Measurements from ENCODE around the gene CDH15.

- TF ChIP-seq, protein P1, sequence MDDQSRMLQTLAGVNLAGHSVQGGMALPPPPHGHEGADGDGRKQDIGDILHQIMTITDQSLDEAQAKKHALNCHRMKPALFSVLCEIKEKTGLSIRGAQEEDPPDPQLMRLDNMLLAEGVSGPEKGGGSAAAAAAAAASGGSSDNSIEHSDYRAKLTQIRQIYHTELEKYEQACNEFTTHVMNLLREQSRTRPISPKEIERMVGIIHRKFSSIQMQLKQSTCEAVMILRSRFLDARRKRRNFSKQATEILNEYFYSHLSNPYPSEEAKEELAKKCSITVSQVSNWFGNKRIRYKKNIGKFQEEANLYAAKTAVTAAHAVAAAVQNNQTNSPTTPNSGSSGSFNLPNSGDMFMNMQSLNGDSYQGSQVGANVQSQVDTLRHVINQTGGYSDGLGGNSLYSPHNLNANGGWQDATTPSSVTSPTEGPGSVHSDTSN (CRISPR knock-in tag; IDR thresholded peaks at IDR 0.05), result no peak
- TF ChIP-seq WT1 (tag by site-specific recombination; IDR thresholded peaks at IDR 0.05) (no peak), ZNF426 (tag by site-specific recombination; IDR thresholded peaks at IDR 0.05) (no peak), ZNF416 (tag by site-specific recombination; IDR thresholded peaks at IDR 0.05) (no peak), YY1 (tag by site-specific recombination; IDR thresholded peaks at IDR 0.05) (no peak), ZNF704 (tag by site-specific recombination; IDR thresholded peaks at IDR 0.05) (no peak), ZNF501 (tag by site-specific recombination; IDR thresholded peaks at IDR 0.05) (no peak), ATF2 (tag by site-specific recombination; IDR thresholded peaks at IDR 0.05; ENCODE audit: low read depth) (no peak), ZBTB6 (tag by site-specific recombination; IDR thresholded peaks at IDR 0.05) (no peak)
- TF ChIP-seq, protein P2, sequence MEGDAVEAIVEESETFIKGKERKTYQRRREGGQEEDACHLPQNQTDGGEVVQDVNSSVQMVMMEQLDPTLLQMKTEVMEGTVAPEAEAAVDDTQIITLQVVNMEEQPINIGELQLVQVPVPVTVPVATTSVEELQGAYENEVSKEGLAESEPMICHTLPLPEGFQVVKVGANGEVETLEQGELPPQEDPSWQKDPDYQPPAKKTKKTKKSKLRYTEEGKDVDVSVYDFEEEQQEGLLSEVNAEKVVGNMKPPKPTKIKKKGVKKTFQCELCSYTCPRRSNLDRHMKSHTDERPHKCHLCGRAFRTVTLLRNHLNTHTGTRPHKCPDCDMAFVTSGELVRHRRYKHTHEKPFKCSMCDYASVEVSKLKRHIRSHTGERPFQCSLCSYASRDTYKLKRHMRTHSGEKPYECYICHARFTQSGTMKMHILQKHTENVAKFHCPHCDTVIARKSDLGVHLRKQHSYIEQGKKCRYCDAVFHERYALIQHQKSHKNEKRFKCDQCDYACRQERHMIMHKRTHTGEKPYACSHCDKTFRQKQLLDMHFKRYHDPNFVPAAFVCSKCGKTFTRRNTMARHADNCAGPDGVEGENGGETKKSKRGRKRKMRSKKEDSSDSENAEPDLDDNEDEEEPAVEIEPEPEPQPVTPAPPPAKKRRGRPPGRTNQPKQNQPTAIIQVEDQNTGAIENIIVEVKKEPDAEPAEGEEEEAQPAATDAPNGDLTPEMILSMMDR (tag by site-specific recombination; IDR thresholded peaks at IDR 0.05), result no peak
- TF ChIP-seq, protein P3, sequence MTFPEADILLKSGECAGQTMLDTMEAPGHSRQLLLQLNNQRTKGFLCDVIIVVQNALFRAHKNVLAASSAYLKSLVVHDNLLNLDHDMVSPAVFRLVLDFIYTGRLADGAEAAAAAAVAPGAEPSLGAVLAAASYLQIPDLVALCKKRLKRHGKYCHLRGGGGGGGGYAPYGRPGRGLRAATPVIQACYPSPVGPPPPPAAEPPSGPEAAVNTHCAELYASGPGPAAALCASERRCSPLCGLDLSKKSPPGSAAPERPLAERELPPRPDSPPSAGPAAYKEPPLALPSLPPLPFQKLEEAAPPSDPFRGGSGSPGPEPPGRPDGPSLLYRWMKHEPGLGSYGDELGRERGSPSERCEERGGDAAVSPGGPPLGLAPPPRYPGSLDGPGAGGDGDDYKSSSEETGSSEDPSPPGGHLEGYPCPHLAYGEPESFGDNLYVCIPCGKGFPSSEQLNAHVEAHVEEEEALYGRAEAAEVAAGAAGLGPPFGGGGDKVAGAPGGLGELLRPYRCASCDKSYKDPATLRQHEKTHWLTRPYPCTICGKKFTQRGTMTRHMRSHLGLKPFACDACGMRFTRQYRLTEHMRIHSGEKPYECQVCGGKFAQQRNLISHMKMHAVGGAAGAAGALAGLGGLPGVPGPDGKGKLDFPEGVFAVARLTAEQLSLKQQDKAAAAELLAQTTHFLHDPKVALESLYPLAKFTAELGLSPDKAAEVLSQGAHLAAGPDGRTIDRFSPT (tag by site-specific recombination; IDR thresholded peaks at IDR 0.05), result no peak
- TF ChIP-seq, protein P4, sequence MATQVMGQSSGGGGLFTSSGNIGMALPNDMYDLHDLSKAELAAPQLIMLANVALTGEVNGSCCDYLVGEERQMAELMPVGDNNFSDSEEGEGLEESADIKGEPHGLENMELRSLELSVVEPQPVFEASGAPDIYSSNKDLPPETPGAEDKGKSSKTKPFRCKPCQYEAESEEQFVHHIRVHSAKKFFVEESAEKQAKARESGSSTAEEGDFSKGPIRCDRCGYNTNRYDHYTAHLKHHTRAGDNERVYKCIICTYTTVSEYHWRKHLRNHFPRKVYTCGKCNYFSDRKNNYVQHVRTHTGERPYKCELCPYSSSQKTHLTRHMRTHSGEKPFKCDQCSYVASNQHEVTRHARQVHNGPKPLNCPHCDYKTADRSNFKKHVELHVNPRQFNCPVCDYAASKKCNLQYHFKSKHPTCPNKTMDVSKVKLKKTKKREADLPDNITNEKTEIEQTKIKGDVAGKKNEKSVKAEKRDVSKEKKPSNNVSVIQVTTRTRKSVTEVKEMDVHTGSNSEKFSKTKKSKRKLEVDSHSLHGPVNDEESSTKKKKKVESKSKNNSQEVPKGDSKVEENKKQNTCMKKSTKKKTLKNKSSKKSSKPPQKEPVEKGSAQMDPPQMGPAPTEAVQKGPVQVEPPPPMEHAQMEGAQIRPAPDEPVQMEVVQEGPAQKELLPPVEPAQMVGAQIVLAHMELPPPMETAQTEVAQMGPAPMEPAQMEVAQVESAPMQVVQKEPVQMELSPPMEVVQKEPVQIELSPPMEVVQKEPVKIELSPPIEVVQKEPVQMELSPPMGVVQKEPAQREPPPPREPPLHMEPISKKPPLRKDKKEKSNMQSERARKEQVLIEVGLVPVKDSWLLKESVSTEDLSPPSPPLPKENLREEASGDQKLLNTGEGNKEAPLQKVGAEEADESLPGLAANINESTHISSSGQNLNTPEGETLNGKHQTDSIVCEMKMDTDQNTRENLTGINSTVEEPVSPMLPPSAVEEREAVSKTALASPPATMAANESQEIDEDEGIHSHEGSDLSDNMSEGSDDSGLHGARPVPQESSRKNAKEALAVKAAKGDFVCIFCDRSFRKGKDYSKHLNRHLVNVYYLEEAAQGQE (tag by site-specific recombination; IDR thresholded peaks at IDR 0.05), result no peak
Measured at GRCh38 chr16:89174055-89174827, 2.7 kb downstream of the CDH15 start.
